ENCODE results near the gene SMARCA4. TPM values are rescaled to one million over a fixed set of nuclear protein-coding genes. Genes with fewer than 3 reads are reported as not detected.
A peak's percentile ranks its signal among the peaks of the same experiment; 100 is the strongest.
"Not testable (repeated sequence)": the region's sequence is repeated elsewhere in the genome, so short reads cannot be mapped to it uniquely, and the experiment has no call there.

The SMARCA4 gene
- total and polyA plus RNA-seq, 3 donors from 2014 or later: 141 to 188 (median 180) TPM

DNA sequence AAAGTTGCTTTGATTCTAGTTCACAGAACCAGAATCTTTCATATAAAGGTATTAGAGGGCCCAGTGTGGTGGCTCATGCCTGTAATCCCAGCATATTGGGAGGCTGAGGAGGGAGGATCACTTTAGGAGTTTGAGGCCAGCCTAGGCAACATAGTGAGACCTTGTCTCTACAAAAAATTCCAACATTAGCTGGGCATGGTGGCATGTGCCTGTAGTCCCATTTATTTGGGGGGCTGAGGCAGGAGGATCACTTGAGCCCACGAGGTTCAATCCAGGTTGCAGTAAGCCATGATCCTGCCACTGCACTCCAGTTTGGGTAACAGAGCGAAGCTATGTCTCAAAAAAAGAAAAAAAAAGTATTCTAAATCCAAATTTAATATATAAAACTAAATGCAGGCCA is 137.5 kb downstream of the SMARCA4 start:
- Histone ChIP-seq H3K4me1 (peaks cover 3% of the 10 kb centered on the region), H3K27me3 (no peaks in the 10 kb centered on the region), H3K9me3 (no peaks in the 10 kb centered on the region), H3K4me3 (no peak overlapping the region), H3K27ac (no peak overlapping the region), H3K36me3 (ENCODE audit: low read depth, missing control alignments) (no peaks in the 10 kb centered on the region)
- no peak for TF ChIP-seq POLR2A (IDR thresholded peaks at IDR 0.05)
- TF ChIP-seq, protein P1, sequence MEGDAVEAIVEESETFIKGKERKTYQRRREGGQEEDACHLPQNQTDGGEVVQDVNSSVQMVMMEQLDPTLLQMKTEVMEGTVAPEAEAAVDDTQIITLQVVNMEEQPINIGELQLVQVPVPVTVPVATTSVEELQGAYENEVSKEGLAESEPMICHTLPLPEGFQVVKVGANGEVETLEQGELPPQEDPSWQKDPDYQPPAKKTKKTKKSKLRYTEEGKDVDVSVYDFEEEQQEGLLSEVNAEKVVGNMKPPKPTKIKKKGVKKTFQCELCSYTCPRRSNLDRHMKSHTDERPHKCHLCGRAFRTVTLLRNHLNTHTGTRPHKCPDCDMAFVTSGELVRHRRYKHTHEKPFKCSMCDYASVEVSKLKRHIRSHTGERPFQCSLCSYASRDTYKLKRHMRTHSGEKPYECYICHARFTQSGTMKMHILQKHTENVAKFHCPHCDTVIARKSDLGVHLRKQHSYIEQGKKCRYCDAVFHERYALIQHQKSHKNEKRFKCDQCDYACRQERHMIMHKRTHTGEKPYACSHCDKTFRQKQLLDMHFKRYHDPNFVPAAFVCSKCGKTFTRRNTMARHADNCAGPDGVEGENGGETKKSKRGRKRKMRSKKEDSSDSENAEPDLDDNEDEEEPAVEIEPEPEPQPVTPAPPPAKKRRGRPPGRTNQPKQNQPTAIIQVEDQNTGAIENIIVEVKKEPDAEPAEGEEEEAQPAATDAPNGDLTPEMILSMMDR (IDR thresholded peaks at IDR 0.05): no peak
- intact Hi-C loops (cut with DNase I; ENCODE audit: low total_unique reads): no loop called here
- DNase-seq: no peak
- 93 to 98% methylated on average over 2 of the region's 2 CpGs for whole genome bisulfite sequencing, 2 donors

DNA sequence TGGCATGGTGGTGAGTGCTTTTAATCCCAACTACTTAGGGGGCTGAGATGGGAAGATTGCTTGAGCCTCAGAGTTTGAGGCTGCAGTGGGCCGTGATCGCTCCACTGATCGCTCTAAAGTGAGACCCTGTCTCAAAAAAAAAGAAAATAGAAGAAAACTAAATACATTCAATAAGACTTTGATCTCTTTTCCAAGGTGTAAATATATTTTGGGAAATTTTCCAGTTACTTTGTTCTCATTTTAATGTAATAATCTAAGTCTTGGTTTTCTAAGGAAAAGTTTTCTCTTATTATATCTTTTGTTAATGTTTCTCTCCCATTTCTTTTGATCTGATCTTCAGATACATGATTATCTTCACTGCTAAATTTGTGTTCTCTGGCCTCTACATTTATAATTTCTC is 138.0 kb downstream of the SMARCA4 start:
- intact Hi-C loops (cut with DNase I; ENCODE audit: low total_unique reads): no loop called here
- TF ChIP-seq, protein P1 (IDR thresholded peaks at IDR 0.05): no peak
- TF ChIP-seq POLR2A (IDR thresholded peaks at IDR 0.05): no peak
- H3K36me3 ChIP-seq (ENCODE audit: low read depth, missing control alignments): no peaks in the 10 kb centered on the region
- 82 to 99% methylated on average over 3 of the region's 3 CpGs for WGBS, 2 donors
- no peak overlapping the region for H3K27ac ChIP-seq
- no peak overlapping the region for H3K4me3 ChIP-seq
- DNase-seq: no peak
- H3K4me1 ChIP-seq: peaks cover 3% of the 10 kb centered on the region
- no peaks in the 10 kb centered on the region for H3K27me3 ChIP-seq
- H3K9me3 ChIP-seq: no peaks in the 10 kb centered on the region

GRCh38 chr19:11100049-11100448 is 139.2 kb downstream of the SMARCA4 start:
- DNase-seq: no peak
- H3K27ac ChIP-seq: no peak overlapping the region
- WGBS, 2 donors: 71 to 81% methylated on average over 12 of the region's 12 CpGs
- no peaks in the 10 kb centered on the region for H3K36me3 ChIP-seq (ENCODE audit: low read depth, missing control alignments)
- peaks cover 3% of the 10 kb centered on the region for H3K4me1 ChIP-seq
- no peaks in the 10 kb centered on the region for H3K9me3 ChIP-seq
- no peak for TF ChIP-seq POLR2A (IDR thresholded peaks at IDR 0.05)
- TF ChIP-seq, protein P1 (IDR thresholded peaks at IDR 0.05): no peak
- no peak overlapping the region for H3K4me3 ChIP-seq
- intact Hi-C loops (cut with DNase I; ENCODE audit: low total_unique reads): no loop called here
- no peaks in the 10 kb centered on the region for H3K27me3 ChIP-seq

- WGBS, 2 donors: 91 to 92% methylated on average over 5 of the region's 5 CpGs
- Histone ChIP-seq H3K4me3 (no peak overlapping the region), H3K36me3 (ENCODE audit: low read depth, missing control alignments) (no peaks in the 10 kb centered on the region), H3K4me1 (peaks cover 3% of the 10 kb centered on the region), H3K27me3 (no peaks in the 10 kb centered on the region), H3K9me3 (no peaks in the 10 kb centered on the region), H3K27ac (no peak overlapping the region)
- TF ChIP-seq POLR2A (IDR thresholded peaks at IDR 0.05): no peak
- TF ChIP-seq, protein P1 (IDR thresholded peaks at IDR 0.05): no peak
- DNase-seq: no peak
- intact Hi-C loops (cut with DNase I; ENCODE audit: low total_unique reads): no loop called here
Observed at GRCh38 chr19:11101057-11101456, 140.2 kb downstream of the SMARCA4 start.

- Histone ChIP-seq H3K4me1 (no peaks in the 10 kb centered on the region), H3K4me3 (no peak overlapping the region), H3K27me3 (no peaks in the 10 kb centered on the region), H3K9me3 (no peaks in the 10 kb centered on the region), H3K27ac (peak overlapping the region in 1 of 2 donors; percentile 17), H3K36me3 (ENCODE audit: low read depth, missing control alignments) (no peaks in the 10 kb centered on the region)
- TF ChIP-seq, protein P1 (IDR thresholded peaks at IDR 0.05): no peak
- no peak for TF ChIP-seq POLR2A (IDR thresholded peaks at IDR 0.05)
- DNase-seq: no peak
- intact Hi-C loops (cut with DNase I; ENCODE audit: low total_unique reads): no loop called here
- 59 to 75% methylated on average over 13 to 16 of the region's 16 CpGs for WGBS, 2 donors
Observed at GRCh38 chr19:11102944-11103343, 142.1 kb downstream of the SMARCA4 start.

GRCh38 chr19:11103667-11104066 is 142.8 kb downstream of the SMARCA4 start:
- DNase-seq: not testable (repeated sequence)

More at GRCh38 chr19:11103667-11104066, 142.8 kb downstream of the SMARCA4 start:
- H3K4me1 ChIP-seq; H3K9me3 ChIP-seq; H3K27me3 ChIP-seq; H3K4me3 ChIP-seq; intact Hi-C loops (cut with DNase I; ENCODE audit: low total_unique reads); H3K36me3 ChIP-seq (ENCODE audit: low read depth, missing control alignments): not testable (repeated sequence)
- 81 to 82% methylated on average over 10 of the region's 10 CpGs for whole genome bisulfite sequencing, 2 donors
- H3K27ac ChIP-seq: peak overlapping the region in 1 of 2 donors; percentile 17

Measured in testis (tissue), 3 donors.